Measurements from ENCODE around the gene OTX2.

Gene OTX2

DNA sequence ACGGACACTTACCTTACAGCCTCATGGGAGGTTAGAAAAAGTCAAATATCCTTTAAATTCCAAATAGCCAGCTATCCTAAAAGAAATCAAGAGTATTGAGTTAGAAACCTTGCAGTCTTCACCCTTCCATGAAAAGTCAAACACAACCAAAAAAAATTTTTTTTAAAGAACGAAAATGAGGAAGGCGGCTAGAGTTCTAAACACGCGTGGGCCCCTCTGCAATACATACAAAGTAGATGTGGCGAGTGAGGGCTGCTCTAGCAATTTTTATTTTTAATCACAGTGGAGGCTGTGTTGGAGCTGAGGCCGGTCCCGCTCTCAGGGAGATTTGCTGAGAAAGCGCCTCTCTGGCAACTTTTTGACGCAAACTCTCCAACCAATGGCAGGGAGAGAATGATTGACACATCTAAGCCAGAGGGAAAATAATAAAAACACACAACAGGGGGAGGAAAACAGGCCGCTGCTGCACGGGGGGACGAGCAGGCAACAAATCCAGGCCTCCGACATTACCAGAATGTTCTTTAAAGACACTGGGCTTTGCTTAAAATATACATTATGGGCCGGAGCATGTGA is at the start of gene OTX2:
Gene OTX2 (minus strand): TSS at position 333 of the 573 bp plus-strand sequence. CDS start 5,023 bp downstream, outside the sequence.
- no peak for DNase-seq (ENCODE audit: low read depth)

DNA sequence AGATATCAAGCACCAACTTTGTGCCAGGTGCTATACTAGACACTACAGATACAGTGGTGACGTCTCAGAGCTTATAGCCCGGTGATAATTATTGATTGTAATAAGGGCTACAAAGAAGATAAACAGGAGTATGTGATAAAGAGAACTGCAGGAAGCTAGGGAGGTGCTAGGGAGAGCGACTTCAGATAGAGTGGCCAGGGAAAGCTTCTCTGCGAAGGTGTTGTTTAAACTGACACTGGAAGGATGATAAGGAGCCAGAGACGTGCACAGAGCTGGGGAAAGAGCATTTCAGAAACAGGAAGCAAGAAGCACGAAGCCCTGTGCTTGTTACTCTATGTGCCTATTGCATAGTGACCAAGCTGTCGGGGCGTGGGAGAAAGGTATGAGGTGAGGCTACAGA is 48.1 kb upstream of the OTX2 start:
- no peak for DNase-seq (ENCODE audit: low read depth)

DNA sequence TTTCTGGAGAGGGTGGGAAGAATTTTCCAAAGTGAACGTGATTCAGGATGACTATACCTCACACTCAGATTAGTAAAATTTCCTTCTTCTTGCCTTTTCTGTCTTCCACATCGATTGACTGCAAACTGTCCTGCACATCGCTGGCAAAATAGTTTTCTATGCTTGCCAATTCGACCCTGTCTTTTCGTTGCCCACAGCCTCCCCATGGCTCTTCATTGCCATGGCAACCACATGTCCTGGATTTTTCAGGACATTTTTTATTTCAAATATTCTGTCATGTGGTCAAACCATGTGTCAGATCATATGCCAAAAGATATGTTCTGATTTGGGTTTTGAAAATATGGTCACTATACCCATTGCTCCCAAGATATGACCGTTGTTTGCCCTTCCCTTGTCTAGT is 46.9 kb upstream of the OTX2 start:
- no peak for DNase-seq (ENCODE audit: low read depth)

DNA sequence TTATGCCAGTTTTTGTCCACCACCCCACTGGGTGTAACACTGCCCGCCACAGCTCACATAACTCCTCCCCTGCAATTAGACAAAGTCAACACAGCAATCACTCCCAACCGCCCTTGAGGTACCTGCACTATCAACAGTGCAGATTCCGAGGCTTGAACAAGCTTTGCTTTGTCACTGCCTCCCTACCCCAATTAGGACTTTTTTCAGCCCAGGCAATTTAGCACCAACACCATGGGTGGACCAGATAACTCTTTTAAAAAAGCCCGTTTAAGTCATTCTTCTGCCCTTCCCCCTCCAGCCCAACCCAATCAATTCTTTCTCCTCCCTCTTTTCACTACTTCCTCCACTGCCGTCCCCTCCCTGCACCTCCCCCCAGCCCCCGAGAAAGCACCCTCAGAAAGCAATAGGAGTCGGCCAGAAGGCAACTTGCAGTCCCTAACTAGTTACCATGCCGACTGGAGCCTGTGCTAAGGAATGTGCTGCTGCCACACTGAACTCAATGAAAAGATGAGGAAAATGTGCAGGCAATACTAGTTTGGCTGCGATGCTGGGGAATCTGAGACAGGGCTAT is 45.7 kb upstream of the OTX2 start:
- DNase-seq (ENCODE audit: low read depth) = no peak

DNA sequence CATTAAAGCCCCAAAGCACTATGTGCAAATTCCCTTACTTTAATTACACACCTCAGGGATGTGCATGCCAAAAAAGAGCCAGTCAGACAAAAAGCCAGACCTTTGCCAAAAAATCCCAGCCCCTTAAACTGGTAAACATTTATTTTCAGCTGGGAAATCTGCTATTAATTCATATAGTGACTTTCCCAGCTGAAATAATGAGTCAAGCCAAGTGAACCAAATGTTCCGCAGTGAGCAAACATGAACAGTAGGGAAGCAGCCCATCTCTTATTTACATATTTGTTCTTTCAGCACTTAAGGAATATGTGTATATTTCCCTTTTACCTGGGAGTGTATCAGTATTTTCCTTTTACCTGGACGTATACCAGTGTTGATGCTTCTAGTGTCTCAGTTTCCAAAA is 44.0 kb upstream of the OTX2 start:
- DNase-seq (ENCODE audit: low read depth) = no peak

DNA sequence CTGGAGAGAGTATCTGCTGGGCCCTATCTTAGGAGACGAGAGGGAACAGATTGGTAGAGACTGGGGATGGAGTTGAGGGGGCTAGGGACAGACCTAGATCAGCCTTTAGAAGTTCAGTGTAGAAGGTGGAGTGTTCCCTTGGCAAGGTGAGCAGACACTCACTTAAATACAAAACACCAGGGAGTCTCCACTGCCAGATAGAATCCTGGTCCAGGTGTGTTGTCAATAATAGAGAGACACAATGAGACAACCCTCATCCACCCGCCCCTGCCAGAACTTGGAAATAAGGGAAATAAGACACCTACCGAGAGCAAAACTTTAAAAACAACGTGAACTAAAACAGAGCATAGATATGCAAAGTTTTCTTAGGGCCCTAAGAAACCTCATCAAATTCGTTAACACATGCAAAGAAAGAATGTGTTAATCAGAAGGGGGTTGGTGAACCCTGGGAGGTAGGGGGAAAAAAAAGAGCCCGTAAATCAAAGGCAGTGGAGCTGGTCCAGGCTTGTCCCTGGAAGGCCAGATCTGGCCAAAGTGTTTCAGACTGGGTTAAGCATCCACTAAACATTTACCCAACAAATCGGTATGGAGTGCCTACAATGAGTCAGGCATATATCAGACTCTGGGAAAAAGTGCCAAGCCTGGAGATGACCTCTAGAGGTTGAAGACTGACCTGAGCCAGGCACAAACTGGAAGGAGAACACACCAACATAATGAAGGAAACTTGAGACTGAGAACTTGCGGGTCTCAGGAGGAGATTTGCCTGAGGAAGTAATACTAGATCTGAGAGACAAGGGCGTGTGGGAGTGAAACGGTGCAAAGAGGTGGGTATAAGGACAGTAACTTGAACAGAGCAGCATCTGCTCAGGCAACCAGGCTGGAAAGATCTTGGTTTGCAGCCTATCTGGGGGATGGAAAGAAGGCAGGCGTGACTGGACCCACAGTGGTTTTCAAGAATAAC is 37.0 kb upstream of the OTX2 start:
- no peak for DNase-seq (ENCODE audit: low read depth)

DNA sequence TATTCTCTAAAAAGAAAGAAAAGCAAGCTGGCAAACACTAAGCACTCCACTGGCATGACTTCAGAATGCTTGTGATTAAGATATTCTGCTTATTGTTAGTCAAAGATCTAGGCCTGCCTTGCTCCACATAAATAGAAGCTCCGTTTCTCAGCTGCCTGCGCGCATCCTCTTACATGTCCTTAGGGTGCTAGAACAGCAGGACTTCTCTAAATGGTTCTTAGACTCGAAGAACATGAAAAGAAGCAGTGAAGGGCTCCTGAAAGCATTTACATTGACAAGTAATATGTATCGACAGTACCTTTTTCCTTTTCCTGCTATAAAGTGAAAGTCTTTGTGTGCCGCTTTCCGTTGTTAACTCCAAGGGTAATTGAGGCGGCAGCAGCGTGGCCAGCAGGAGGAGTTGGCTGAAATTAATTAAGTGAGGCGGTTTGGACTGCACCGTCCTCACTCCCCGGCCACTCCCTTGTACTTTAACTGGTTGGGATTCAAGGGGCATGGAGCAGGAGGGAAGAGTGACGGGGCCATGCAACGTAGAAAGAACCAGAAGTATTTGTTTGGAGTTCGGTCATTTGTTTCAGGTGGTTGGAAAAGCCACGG is 34.2 kb upstream of the OTX2 start:
- no peak for DNase-seq (ENCODE audit: low read depth)

DNA sequence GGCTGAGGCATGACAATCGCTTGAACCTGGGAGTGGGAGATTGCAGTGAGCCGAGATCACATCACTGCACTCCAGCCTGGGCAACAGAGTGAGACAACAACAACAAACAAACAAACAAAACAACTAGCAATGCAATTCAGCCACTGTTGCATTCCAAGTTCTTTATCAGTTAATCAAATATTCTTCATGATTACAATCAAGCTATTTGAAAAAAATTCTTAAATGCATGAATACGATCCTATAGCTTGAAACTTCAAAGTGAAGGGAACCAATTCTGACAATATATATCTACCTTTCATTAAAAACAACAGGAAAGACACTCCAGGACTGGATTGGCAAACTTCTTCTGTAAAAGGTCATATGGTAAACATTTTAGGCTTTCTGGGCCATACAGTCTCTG is 31.3 kb upstream of the OTX2 start:
- DNase-seq (ENCODE audit: low read depth) = no peak

DNA sequence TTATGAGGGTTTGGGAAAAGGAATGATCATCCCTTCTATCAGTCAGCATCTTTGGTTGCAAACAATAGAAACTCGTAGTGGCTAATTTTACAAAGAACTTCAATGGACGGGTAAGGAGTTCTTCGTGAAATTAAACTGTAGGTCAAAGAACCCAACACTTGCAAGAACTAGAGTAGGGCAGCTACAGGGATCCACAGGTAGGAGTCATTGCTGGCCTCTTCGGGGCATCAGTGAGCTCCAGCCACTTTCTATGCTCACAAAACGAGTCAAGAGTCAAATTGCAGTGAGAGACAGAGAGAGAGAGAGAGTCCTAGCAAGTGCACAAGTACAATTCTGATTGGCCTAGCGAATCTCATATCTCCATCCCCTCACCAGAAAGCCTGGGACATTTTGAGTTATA is 29.9 kb upstream of the OTX2 start:
- DNase-seq (ENCODE audit: low read depth) = no peak

DNA sequence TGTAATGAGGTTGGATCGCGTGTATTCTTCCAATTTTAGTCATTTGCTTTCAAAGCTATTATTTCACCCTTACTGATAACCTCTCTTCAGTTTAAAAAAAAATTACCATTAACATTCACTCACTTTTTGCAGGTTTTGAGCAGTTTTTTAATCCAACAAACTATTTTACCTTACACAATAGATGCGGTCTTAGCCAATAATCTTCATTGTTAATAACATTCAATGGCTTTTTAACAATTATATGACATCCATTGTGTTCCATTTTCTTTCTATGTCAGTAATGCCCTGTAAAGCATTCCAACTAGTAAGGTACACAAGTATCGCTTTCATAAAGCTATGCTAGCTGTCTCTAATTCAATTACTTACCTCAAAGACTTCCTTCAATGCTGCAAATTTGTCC is 18.9 kb upstream of the OTX2 start:
- DNase-seq (ENCODE audit: low read depth) = no peak

DNA sequence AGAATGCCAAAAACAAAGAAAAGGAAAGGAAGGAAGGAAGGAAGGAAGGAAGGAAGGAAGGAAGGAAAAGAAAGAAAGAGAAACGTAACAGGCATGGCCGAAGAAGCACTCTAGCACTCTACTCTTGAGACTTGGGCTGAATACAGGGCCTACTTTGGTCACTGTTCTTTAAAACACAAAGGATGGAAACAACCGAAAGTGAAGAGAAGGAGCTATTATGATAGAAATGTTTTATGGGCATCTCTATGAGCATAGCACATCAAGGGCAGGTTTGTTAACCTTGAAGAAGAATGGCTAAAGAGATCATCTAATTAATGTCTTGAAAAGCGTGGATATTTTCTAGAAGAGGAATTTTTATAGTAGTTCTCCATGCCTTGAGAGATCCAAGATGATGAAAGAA is 15.9 kb upstream of the OTX2 start:
- no peak for DNase-seq (ENCODE audit: low read depth)

DNA sequence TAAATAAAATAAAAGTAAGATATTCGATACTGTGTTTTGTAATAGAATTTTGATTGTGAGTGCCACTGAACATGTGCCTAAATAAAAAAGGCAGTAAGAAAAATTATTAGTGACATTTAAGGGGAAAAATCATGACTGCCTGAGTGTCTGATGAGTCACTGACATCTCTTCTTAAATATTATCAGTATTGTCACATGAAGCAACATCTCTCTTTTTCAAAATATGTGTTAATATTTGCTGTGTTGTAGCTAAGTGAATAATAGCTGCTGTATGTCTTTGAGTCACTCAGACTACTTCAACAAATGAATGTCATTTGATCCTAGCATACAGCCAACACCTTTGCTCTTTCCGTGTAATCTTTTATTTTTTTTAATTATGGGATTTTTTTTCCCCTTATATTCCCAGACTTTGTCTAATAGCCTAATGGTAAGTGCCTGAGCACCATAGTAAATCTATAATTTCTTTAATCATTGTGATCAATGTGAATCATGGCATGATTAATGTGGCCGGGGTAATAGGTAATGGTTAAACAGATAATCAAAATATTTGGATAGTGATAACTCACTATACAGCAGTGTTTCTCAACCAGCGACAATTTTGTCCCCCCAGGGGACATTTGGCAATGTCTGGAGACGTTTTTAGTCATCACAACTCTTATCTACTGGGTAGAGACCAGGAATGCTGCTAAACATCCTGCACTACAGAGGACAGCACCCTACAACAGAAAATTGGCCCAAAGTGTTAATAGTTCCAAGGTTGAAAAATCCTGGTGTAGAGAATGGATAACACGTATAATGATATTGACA is 11.7 kb upstream of the OTX2 start:
- no peak for DNase-seq (ENCODE audit: low read depth)

DNA sequence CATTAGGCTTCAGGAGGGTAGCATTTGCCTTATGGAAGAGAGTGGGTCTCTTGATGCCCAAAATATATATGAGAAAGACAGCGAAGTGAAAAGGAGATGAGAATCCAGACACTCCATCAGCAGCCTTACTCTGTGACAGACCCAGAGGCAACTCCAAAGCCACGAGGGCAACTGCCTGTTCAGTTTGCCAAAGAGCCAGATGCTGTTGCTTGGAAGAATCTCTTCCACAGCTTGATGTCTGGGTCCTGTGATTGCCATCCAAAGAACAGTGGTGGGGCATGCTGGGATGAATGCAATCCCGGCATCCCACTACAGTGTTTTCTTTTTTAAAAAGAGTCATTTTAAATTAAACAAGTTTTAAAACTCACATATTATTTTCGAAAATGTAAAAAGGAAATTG is 10.9 kb upstream of the OTX2 start:
- no peak for DNase-seq (ENCODE audit: low read depth)

DNA sequence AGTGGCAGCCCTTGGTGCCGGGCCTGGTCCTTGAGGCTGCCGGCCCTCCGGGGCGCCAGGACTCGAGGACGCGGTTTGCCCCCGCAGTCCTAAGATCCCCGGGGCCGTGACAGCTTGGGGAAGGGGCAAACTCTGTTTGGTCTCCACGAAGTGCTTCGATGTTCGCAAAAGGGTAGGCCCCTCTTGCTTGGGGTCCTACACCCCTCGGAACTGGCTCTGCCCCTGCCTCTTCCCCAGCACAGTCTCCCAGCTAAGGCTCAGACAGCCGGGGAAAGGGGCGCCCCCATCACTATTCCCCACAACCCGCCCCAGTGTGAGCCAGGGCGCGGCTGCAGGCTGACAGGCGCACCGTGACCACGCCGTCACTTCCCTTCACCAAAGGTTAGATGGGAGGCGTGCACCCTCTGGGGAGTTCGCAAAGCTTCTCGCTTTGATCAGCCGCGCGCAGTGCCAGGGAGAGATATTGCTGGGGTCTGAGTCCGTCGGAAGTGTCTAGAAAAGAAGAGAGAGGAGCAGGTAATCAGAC is 7.2 kb upstream of the OTX2 start:
- no peak for DNase-seq (ENCODE audit: low read depth)

DNA sequence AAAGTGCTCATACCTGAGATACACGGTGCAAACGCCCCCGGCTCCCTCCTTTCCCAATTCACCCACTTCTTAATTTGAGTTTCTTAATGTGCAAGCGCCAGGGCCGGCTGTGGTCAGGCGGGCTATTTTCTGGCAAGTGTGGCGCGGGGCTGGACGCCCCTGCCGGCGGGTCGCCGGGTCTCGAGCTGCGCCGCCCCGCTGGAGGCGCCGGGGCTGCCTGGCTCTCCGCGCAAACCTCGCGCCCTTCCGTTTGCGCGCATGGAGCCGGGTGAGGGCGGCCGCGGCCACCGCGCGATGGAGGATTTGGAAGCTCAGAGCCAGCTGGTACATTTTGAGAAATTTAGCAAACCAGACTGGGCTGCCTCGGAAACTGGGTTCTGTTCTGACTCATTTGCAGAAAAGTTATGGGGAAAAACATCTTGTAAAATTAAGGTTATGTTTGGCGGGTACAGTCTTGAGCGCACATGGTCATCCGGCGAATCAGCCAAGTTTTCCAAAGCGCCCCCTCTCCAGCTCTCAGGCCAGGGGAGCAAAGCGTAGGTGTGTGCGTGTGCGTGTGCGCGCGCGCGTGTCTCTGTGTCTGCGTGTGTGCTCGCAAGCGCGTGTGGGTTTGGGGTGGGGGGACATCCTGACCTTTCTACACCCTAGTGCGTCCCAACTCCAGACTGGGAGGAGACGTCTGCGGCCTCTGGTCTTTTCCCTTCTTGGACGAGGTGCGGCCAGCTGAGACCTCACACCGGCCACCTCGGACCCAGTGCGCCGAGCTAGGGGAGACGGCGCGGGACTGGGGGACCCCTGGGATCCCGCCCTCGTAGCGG is 6.5 kb upstream of the OTX2 start:
- DNase-seq (ENCODE audit: low read depth) = no peak

DNA sequence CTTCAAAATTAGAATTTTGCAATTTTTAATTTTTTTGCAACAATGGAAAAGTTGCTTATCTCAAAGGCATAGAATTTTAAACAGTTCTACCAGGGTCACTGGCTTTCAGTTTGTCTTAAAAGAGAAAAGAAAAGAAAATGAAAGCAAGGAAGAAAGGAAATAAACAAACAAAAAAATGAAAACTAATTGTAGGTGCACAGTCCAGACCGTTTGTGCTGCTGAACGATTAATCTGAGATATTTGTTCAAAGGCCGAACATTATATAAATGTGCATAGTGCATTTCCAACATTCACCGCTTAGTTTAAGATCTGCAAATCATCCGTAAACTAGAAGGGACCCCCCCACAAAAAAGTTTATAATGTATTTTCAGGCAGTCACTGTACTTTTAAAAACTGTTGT is 5.5 kb upstream of the OTX2 start:
- DNase-seq (ENCODE audit: low read depth) = no peak

DNA sequence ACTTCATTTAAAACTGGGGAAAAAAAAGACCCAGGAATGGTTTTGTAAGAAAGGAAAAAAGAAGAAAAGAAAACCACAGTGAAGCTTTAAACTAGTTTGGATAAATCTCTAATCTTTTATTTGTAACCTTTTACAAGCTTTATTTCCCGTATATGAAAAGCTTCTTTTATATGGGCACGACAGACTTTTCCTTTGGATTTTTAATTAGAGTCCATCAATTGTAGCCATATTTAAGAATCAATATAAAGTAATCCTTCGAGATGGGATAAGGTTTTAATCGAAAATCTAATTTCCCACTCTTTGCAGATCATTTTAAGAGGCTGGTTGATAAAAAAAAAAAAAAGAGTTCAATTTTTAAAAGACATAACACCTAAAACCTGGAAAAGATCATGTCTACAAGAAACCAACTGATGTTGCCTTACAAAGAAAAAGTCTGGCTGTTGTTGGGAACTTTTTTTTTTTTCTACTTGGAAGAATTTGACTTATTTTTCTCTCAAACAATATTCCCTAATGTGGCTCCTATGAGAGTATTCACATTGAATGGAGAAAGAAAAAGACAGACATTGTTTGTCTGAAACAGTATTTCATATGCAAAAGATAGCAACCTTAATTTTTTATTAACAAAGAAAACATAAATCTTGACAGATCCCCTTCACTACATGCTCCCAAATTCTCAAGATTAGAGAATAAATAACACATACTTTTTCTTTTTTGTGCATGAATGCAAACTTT is 4.9 kb upstream of the OTX2 start:
- no peak for DNase-seq (ENCODE audit: low read depth)

DNA sequence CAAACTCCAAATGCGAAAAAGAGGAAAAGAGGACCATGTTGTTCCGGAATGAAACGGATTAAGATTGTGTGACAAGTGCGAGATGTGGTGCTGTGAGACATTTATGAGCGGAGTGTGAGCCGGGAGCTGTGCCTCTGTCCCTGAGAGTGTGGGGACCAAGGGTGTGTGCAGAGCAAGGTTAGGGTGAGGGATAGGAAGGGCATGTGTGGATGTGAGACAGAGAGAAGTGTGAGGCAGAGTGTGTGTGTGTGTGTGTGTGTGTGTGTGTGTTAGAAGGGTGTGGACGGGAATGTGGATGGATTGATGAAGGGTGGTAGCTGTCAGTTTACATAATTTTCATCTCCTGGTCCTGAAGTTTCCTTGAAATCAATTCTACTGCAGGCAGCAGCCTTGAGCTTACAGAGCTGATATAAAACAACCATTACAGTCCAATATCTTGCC is 4.3 kb upstream of the OTX2 start:
- no peak for DNase-seq (ENCODE audit: low read depth)

DNA sequence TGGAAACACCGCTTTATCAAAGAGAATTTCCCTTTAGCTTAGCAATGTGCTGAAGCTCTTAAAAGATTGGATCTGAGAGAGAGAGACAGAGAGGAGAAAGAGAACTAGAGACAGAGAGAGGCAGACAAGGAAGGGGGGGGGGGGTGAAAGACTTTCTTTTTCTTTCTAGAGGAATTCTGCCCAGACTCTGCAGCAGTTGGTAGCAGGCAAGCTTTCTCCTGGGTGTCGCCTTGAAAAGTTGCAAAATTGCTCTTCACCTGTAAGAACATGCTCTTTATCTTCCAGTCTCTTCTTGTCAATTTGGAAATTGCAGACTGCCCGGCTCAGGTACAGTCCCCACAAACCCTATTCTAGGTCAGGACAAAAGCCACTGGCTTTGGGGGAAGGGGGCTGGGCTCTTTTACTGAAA is 2.9 kb upstream of the OTX2 start:
- no peak for DNase-seq (ENCODE audit: low read depth)

All from stimulated activated CD8-positive, alpha-beta memory T cell treated with anti-CD3 and anti-CD28 coated beads, Interleukin-15, amount 100 ng/mL, for 24 hours (primary cell).